Measurements from ENCODE around the gene PIP5K1B.

DNA sequence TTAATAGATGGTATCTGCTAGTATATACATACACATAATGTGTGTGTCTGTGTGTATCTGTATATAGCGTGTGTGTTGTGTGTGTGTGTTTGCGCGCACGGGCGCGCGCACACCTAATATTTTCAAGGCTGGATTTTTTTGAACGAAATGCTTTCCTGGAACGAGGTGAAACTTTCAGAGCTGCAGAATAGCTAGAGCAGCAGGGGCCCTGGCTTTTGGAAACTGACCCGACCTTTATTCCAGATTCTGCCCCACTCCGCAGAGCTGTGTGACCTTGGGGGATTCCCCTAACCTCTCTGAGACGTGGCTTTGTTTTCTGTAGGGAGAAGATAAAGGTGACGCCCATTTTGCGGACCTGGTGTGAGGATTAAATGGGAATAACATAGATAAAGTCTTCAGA is 331.3 kb downstream of the PIP5K1B start:
- no peak for TF ChIP-seq POLR2A (IDR thresholded peaks at IDR 0.05)
- TF ChIP-seq, protein P1, sequence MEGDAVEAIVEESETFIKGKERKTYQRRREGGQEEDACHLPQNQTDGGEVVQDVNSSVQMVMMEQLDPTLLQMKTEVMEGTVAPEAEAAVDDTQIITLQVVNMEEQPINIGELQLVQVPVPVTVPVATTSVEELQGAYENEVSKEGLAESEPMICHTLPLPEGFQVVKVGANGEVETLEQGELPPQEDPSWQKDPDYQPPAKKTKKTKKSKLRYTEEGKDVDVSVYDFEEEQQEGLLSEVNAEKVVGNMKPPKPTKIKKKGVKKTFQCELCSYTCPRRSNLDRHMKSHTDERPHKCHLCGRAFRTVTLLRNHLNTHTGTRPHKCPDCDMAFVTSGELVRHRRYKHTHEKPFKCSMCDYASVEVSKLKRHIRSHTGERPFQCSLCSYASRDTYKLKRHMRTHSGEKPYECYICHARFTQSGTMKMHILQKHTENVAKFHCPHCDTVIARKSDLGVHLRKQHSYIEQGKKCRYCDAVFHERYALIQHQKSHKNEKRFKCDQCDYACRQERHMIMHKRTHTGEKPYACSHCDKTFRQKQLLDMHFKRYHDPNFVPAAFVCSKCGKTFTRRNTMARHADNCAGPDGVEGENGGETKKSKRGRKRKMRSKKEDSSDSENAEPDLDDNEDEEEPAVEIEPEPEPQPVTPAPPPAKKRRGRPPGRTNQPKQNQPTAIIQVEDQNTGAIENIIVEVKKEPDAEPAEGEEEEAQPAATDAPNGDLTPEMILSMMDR (IDR thresholded peaks at IDR 0.05): no peak

All from uterus (tissue), 2 donors.